ENCODE measurements around the gene ARHGAP27. TPM values are rescaled to one million over a fixed set of nuclear protein-coding genes. Genes with fewer than 3 reads are reported as not detected.
"Not testable (repeated sequence)": the region's sequence is repeated elsewhere in the genome, so short reads cannot be mapped to it uniquely, and the experiment has no call there.

The ARHGAP27 gene
- total RNA-seq, 1 experiment from 2014 or later = 61.4 TPM

- H3K4me2 ChIP-seq; H3F3A ChIP-seq (ENCODE audit: insufficient read depth, low read depth); POLR2A ChIA-PET (ENCODE audit: unreplicated experiment); H3K9me2 ChIP-seq (ENCODE audit: insufficient read depth); H3K27ac ChIP-seq; H2AFZ ChIP-seq; DNase-seq; H3K9me3 ChIP-seq (ENCODE audit: insufficient read depth, low read depth); H3K4me3 ChIP-seq; H3K4me1 ChIP-seq (replicated peaks; ENCODE audit: insufficient read depth); intact Hi-C loops (cut with micrococcal nuclease; ENCODE audit: unreplicated experiment); CTCF ChIA-PET; H4K20me1 ChIP-seq (ENCODE audit: insufficient read depth); H3K79me2 ChIP-seq (ENCODE audit: low read depth); H3K27me3 ChIP-seq (ENCODE audit: insufficient read depth, low read depth); H3K36me3 ChIP-seq (ENCODE audit: low read depth); BruUV-seq (replicated peaks): not testable (repeated sequence)
Measured at GRCh38 chr17:45452329-45453224, 19.9 kb upstream of the ARHGAP27 start.

GRCh38 chr17:45451660-45452059, 19.0 kb upstream of the ARHGAP27 start:
- H3K4me2 ChIP-seq; DNase-seq; H3K4me3 ChIP-seq; intact Hi-C loops (cut with micrococcal nuclease; ENCODE audit: unreplicated experiment); H3K27ac ChIP-seq; H2AFZ ChIP-seq; CTCF ChIA-PET; POLR2A ChIA-PET (ENCODE audit: unreplicated experiment); H3K4me1 ChIP-seq (replicated peaks; ENCODE audit: insufficient read depth); H3K9me3 ChIP-seq (ENCODE audit: insufficient read depth, low read depth); BruUV-seq (replicated peaks); H3K27me3 ChIP-seq (ENCODE audit: insufficient read depth, low read depth); H3K36me3 ChIP-seq (ENCODE audit: low read depth); H4K20me1 ChIP-seq (ENCODE audit: insufficient read depth); H3K79me2 ChIP-seq (ENCODE audit: low read depth); H3F3A ChIP-seq (ENCODE audit: insufficient read depth, low read depth); H3K9me2 ChIP-seq (ENCODE audit: insufficient read depth): not testable (repeated sequence)

GRCh38 chr17:45451131-45451530, 18.5 kb upstream of the ARHGAP27 start:
- H2AFZ ChIP-seq = no peak overlapping the region
- no peak for DNase-seq
- H3K4me1 ChIP-seq (replicated peaks; ENCODE audit: insufficient read depth) = peaks cover 15% of the 10 kb centered on the region
- H3K36me3 ChIP-seq (ENCODE audit: low read depth) = no peaks in the 10 kb centered on the region
- no peaks in the 10 kb centered on the region for H4K20me1 ChIP-seq (ENCODE audit: insufficient read depth)
- no peaks in the 10 kb centered on the region for H3K9me3 ChIP-seq (ENCODE audit: insufficient read depth, low read depth)
- no TSS peak for BruUV-seq (replicated peaks)
- no peak overlapping the region for H3K27ac ChIP-seq
- no peak for TF ChIP-seq EZH2 (IDR thresholded peaks at IDR 0.05; ENCODE audit: low read depth)
- peak; percentile 25; the same call in 1 of the 2 replicates for TF ChIP-seq CTCF (conservative IDR thresholded peaks at IDR 0.05)
- ChIA-PET POLR2A (ENCODE audit: unreplicated experiment) (no interaction called here), CTCF (no interaction called here)
- H3K79me2 ChIP-seq (ENCODE audit: low read depth) = no peaks in the 10 kb centered on the region
- no peak overlapping the region for H3K4me2 ChIP-seq
- intact Hi-C loops (cut with micrococcal nuclease; ENCODE audit: unreplicated experiment) = no loop called here
- no peaks in the 10 kb centered on the region for H3K27me3 ChIP-seq (ENCODE audit: insufficient read depth, low read depth)
- H3K4me3 ChIP-seq = no peak overlapping the region
- H3K9me2 ChIP-seq (ENCODE audit: insufficient read depth) = no peaks in the 10 kb centered on the region
- H3F3A ChIP-seq (ENCODE audit: insufficient read depth, low read depth) = peaks cover 14% of the 10 kb centered on the region; the same call in 1 of the 2 replicates

- H3K4me3 ChIP-seq; H2AFZ ChIP-seq; BruUV-seq (replicated peaks); DNase-seq; H3K36me3 ChIP-seq (ENCODE audit: low read depth); H3K9me2 ChIP-seq (ENCODE audit: insufficient read depth); H3K27me3 ChIP-seq (ENCODE audit: insufficient read depth, low read depth); H3K4me2 ChIP-seq; POLR2A ChIA-PET (ENCODE audit: unreplicated experiment); H3K9me3 ChIP-seq (ENCODE audit: insufficient read depth, low read depth); intact Hi-C loops (cut with micrococcal nuclease; ENCODE audit: unreplicated experiment); H3K27ac ChIP-seq; H4K20me1 ChIP-seq (ENCODE audit: insufficient read depth); CTCF ChIA-PET; H3K79me2 ChIP-seq (ENCODE audit: low read depth): not testable (repeated sequence)
- Histone ChIP-seq H3F3A (ENCODE audit: insufficient read depth, low read depth) (peaks cover 15% of the 10 kb centered on the region; the same call in 1 of the 2 replicates), H3K4me1 (replicated peaks; ENCODE audit: insufficient read depth) (peaks cover 23% of the 10 kb centered on the region)
Measured at GRCh38 chr17:45449708-45450329, 17.1 kb upstream of the ARHGAP27 start.

GRCh38 chr17:45449260-45449659, 16.6 kb upstream of the ARHGAP27 start:
- peaks cover 15% of the 10 kb centered on the region; the same call in 1 of the 2 replicates for H3F3A ChIP-seq (ENCODE audit: insufficient read depth, low read depth)
- not testable (repeated sequence) for DNase-seq; BruUV-seq (replicated peaks)

GRCh38 chr17:45448483-45448882, 15.8 kb upstream of the ARHGAP27 start:
- intact Hi-C loops (cut with micrococcal nuclease; ENCODE audit: unreplicated experiment) = not testable (repeated sequence)

More at GRCh38 chr17:45449260-45449659, 16.6 kb upstream of the ARHGAP27 start:
- H3K9me2 ChIP-seq (ENCODE audit: insufficient read depth); POLR2A ChIA-PET (ENCODE audit: unreplicated experiment); H3K4me2 ChIP-seq; H3K79me2 ChIP-seq (ENCODE audit: low read depth); H4K20me1 ChIP-seq (ENCODE audit: insufficient read depth); H3K9me3 ChIP-seq (ENCODE audit: insufficient read depth, low read depth); H3K4me3 ChIP-seq; H2AFZ ChIP-seq; H3K36me3 ChIP-seq (ENCODE audit: low read depth); intact Hi-C loops (cut with micrococcal nuclease; ENCODE audit: unreplicated experiment); H3K27me3 ChIP-seq (ENCODE audit: insufficient read depth, low read depth); CTCF ChIA-PET; H3K27ac ChIP-seq: not testable (repeated sequence)
- H3K4me1 ChIP-seq (replicated peaks; ENCODE audit: insufficient read depth) = peaks cover 23% of the 10 kb centered on the region

More at GRCh38 chr17:45448483-45448882, 15.8 kb upstream of the ARHGAP27 start:
- H3K9me2 ChIP-seq (ENCODE audit: insufficient read depth); H3K79me2 ChIP-seq (ENCODE audit: low read depth); CTCF ChIA-PET; BruUV-seq (replicated peaks); POLR2A ChIA-PET (ENCODE audit: unreplicated experiment); H3K4me3 ChIP-seq; H3K4me2 ChIP-seq; H2AFZ ChIP-seq; H3K27me3 ChIP-seq (ENCODE audit: insufficient read depth, low read depth); H3K9me3 ChIP-seq (ENCODE audit: insufficient read depth, low read depth); H3K36me3 ChIP-seq (ENCODE audit: low read depth); H4K20me1 ChIP-seq (ENCODE audit: insufficient read depth); DNase-seq; H3K27ac ChIP-seq: not testable (repeated sequence)
- Histone ChIP-seq H3K4me1 (replicated peaks; ENCODE audit: insufficient read depth) (peaks cover 23% of the 10 kb centered on the region), H3F3A (ENCODE audit: insufficient read depth, low read depth) (peaks cover 15% of the 10 kb centered on the region; the same call in 1 of the 2 replicates)

Data from PC-9 (cell line).